Urothelium cell line (cell line): ENCODE results near the gene DNHD1.

Experiments used
- DNase-seq: peaks from one replicate; pipeline ENCODE4 v3.0.0; 2011; ENCODE audit warnings: low spot score, mixed read lengths
- FAIRE-seq: peaks from 2 replicates; lab custom pipeline; 2011; peaks lifted over from hg19 to GRCh38; lab: Jason Lieb, UNC

DNHD1 gene

DNA sequence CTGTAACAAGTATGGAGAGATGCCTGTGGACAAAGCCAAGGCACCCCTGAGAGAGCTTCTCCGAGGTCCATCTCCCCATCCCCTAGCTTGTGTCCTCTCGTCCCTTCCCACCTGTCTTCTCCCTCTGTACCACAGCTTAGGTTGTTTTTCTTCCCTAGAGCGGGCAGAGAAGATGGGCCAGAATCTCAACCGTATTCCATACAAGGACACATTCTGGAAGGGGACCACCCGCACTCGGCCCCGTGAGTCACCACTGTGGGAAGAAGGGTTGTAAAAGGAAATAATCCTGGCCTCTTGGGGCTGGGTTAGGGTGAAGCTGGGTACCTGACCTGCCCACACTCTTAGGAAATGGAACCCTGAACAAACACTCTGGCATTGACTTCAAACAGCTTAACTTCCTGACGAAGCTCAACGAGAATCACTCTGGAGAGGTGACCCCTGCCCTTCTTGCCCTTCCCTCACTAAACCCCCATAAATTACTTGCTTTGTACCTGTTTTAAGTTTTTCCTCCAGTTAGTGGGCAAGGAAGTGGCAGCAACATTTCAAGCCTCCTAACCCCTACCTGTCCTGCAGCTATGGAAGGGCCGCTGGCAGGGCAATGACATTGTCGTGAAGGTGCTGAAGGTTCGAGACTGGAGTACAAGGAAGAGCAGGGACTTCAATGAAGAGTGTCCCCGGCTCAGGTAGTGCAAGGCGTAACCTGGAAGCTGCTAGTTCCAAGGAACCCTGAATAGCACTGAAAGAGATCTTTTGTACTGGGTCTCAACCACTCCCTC is 111.8 kb downstream of the DNHD1 start:
- no peak for FAIRE-seq
- no peak for DNase-seq

DNA sequence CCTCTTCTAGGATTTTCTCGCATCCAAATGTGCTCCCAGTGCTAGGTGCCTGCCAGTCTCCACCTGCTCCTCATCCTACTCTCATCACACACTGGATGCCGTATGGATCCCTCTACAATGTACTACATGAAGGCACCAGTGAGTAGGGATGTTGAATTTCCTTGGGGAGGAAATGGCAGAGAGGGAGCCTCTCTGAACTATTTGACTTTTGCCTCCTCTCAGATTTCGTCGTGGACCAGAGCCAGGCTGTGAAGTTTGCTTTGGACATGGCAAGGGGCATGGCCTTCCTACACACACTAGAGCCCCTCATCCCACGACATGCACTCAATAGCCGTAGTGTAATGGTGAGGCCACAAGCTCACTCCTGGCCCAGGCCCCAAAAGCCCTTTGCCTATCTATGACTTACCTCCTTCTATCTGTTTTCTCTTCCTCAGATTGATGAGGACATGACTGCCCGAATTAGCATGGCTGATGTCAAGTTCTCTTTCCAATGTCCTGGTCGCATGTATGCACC is 112.5 kb downstream of the DNHD1 start:
- FAIRE-seq (no peak), DNase-seq (no peak)

DNA sequence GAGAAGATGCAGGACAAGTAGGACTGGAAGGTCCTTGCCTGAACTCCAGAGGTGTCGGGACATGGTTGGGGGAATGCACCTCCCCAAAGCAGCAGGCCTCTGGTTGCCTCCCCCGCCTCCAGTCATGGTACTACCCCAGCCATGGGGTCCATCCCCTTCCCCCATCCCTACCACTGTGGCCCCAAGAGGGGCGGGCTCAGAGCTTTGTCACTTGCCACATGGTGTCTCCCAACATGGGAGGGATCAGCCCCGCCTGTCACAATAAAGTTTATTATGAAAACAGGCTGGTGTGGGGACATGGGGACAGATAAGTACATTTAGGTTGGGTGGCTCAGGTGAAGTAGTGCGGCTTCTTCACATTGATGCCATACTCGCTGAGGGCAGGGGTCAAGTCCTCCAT is 113.5 kb downstream of the DNHD1 start:
- DNase-seq (no peak), FAIRE-seq (no peak)

DNA sequence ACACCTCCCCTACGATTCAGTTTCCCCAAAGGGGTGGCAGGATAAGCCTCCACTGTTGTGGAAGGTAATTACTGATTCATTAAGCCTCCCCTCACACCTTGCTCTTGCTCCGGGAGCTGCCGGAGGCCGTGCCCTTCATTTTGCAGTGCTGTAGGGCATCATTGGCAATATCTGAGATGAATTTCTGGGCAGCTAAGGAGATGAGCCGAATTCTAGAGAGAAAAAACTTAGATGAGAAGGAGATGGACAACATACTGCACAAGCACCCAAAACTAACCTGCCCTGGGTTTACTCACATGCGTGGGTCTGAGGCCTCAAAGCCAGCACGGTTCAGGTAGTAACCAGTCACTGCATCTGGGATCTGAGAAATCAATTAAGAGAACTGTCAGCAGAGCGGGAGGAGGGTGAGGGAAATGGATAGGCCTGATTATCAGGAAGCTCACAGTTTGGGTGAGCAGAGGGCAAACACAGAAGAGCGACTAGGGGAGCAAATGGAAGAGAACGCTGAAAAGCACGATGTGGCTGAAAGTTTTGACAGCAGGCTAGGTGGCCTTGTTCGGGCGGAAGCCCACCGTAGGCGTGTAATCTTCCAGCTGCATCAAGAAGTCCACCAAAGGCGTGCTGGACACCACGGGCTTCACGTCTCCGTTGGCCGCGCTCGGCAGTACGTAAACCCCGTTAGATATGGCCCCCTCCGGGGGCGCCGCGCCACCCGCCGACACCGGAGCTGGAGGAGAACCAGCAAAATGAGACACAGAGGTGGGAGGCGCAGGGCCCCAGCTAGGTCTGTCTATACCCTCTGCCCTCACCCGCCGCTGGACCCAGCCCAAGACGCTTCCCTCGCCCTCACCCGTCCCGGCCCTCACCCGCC is 114.2 kb downstream of the DNHD1 start:
- FAIRE-seq (no peak), DNase-seq (peak; percentile 15)

DNA sequence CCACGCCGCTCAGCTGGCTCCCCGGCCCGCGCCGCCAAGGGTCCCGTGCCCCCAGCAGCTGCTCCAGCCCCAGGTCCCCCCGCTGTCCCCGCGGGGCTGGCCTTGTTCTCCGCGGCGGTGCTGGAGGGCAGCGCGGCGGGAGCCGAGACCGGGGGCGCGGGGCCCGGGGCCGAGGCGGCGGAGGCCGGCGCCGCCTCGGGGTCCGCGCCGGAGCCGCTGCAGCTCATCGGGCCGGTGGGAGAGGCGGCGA is 114.8 kb downstream of the DNHD1 start:
- DNase-seq = no peak
- no peak for FAIRE-seq

DNA sequence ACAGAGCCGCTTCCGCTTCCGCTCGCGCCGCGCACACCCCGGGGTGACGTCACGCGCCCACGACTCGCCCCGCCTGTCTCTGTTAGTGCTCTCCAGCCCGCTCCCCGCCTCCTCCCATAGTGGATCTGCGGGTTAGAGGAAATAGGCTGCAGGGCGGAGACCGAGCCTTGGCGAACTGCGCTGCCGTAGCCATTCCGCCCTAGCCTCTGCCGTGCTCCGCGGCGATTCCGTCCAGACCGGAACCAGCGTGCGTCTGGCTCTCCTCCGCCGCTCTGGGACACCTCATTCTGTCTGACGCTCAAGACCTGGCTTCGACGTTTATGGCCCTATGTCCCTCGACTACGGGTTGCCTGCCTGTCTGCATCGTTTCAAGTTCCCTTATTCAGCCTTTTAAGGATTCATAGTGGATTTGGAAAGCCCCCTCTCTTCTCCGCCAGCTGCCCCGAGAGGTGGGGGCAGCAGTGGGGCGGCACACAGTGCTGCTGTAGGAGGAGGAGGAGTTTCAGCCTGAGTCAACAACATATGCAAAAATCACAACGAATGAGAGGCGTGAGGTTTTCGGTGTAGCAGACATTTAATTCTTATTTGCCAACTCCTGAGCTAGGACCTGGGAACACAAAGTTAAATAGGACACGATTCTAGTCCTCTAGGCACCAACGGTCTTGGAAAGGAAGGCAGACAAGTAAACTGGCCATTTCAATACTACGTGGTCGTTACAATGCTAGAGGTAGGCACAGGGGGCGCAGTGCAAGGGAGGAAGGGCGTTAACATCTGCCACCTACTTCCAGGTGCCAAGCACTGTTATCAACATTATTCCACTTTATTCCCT is 115.3 kb downstream of the DNHD1 start, which contains the start of gene TAF10:
Gene TAF10, minus strand, starts transcription at position 4 of the 829 bp plus-strand sequence. CDS start 27 bp downstream, outside the sequence.
- FAIRE-seq (peak; percentile 95), DNase-seq (peak; percentile 95)

DNA sequence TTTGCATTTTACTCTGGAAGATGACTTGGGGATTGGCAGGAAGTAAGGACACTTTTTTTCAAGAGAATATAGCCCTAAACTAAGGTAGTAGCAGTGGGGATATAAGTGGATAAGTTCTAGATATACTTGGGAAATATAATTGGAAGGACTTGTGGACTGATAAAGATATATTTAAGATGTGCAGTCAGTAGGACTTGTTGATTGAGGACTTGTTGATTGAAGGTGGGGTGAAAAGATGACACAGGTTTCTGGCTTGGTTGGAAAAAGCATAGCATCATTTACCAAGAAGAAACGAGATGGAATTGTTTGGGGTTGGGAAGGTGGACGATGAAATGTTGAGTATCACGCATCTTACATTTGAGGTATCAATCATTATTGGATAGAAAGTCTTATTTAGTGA is 116.4 kb downstream of the DNHD1 start:
- DNase-seq (no peak), FAIRE-seq (no peak)

DNA sequence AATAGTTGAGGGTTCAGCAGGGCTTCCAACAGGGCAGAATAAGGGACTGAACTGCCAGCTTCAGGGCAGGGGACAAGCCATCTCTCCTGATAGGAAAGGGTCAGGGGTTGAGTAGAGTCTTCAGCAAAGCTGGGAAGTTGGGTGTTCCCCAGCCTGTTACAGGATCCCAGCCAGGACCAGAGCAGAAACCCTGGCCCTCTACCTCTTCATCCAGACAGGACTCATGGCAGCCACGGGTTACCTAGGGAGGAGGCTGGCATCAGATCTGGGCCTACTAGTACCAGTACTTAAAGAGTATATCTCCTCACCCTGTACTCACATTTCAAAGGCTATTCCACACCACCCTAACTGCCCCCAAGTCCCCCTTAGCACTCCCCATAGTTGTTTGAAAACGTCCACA is 117.4 kb downstream of the DNHD1 start:
- no peak for FAIRE-seq
- DNase-seq = no peak

DNA sequence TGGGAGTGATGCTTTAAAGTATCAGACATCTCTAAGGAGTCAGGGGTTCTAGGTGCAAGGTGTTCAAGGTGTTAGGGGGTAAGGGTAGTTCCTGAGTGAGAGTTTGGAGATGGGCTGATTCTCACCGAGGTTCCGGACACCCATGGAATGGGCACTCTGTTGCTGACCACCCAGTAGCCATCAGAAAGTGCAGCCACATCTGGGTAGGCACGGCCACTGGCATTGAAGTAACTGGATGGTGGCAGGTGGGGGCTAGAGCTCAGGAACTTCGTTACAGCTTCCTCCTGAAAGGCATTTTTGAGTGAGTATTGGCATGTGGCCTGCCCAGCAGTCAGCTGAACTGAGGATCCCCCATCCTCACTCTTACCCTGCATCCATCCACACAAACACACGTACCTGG is 118.0 kb downstream of the DNHD1 start:
- no peak for DNase-seq
- no peak for FAIRE-seq

DNA sequence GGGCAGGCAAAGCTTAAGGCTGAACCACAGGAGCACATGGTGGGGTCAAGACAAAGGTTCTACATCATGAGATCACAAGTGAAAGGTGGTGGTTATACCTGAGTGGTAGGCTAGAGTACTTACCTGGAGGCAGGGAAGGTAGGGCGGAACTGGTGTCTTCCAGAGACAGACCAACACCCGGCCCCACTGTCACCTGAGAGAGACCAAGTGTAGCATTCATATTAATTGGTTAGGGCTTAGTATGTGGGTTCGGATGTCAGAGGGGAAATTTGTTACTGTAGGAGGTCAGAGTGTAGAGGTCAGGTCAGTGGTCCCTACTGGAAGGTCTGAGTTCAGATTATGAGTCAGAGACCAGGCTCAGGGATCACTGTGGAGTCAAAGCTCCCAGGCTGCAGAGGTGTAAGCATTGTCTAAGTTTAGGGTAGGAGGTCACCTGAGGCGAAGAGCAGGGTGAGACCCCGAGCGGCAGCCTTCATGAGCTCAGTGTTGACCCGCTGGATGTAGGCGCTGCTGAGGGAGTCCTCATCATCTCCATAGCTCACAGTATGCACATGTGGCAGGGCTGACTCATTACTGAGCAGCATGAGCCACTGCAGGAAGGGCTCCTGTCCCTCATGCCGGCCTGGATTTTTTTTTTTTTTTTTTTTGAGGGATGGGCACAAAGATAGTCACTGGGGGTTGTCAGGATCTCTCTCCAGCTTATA is 119.0 kb downstream of the DNHD1 start:
- FAIRE-seq (no peak), DNase-seq (no peak)

DNA sequence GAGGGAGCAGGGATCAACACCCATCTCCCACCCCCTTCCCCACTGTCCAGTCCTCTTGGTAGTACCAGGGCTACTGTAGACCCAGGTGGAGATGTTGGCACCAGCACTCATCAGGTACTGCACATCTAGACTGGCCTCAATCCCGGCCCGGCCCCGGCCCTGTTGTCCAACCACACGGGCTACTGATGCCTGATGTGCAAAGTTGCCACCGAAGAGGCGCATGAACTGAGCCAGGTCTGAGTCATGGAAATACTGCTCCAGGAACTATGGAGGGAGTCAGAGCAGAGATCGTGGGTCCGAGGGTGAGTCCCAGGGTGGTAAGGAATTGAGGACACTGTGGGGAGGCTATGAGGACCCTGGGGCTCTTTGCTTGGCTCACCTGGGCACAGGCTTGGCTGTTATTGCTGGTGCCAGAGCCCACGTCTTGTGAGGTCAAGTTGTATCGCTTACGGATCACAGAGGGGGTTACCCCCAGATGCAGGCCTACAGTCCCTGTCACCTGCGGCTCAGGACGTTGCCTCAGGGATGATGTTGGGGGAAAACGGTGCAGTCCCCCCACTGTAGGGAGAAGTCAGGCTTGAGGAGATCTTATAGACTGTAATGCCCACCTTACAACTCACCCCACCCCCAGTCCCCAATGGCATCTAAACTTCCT is 119.6 kb downstream of the DNHD1 start:
- FAIRE-seq (no peak), DNase-seq (no peak)

DNA sequence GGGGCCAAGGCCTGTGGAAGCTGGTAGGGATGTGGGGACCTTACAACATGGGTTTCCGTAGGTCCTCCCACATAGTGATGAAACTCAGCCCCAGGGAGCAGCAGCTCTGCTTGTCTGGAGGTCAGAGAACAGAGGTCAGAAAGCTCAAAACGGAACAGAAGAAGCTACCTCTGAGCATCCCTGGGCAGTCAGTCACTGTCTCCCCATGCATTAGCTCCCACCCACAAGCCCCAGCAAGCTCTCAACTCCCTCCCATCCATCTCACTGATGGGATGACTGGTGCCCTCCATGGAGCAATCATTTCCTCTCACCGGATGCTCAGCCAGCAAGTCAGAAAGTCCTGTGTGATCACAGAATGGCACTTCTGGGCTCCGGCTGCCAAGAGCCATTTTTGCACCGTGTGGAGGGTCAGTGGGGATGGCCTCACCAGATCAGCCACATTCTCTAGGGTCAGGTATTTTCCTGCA is 120.3 kb downstream of the DNHD1 start:
- DNase-seq = no peak

DNA sequence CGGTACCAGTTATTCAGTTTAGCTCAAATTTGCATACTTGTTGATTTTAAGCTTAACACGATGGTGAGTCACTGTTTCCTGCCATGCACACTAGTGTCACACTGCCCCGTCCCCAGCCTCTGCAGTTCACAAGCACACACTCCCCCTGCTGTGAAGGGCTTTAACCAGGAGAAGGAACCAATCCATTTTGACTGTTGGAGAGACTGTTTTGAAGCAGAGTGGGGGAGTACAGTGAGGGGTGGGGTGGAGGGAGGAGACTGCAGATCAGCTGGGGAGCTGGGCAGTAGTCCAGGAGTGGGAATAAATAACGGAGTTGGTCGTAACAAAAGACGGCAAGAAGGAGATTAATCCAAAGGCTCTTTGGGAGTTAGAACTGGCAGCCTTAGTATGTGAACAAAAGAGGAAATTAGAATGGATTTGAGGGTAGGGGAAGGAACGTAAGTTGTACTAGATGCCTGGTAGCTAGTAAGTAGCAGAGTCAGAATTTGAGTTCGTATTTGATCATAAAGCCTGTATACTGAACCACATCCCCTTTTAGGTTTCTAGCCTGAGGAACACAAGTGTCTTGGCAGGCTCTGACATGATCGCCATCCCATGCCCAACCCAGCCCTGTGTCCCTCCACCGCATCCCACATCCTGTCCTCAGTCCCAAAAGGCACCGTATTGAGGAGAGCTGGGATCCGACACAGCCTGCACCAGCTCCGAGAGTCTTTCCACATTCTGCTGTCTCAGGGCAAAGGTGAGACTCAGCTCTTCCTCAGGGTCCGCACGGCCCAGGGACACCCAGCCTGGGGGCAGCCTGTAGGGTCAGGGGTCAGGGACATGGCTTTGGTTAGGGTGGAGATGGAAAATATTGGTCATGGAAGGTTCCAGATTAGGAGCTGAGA is 121.3 kb downstream of the DNHD1 start:
- FAIRE-seq (peak; percentile 5), DNase-seq (peak; percentile 29)

More for the DNA sequence above, 120.3 kb downstream of the DNHD1 start:
- FAIRE-seq = no peak

DNA sequence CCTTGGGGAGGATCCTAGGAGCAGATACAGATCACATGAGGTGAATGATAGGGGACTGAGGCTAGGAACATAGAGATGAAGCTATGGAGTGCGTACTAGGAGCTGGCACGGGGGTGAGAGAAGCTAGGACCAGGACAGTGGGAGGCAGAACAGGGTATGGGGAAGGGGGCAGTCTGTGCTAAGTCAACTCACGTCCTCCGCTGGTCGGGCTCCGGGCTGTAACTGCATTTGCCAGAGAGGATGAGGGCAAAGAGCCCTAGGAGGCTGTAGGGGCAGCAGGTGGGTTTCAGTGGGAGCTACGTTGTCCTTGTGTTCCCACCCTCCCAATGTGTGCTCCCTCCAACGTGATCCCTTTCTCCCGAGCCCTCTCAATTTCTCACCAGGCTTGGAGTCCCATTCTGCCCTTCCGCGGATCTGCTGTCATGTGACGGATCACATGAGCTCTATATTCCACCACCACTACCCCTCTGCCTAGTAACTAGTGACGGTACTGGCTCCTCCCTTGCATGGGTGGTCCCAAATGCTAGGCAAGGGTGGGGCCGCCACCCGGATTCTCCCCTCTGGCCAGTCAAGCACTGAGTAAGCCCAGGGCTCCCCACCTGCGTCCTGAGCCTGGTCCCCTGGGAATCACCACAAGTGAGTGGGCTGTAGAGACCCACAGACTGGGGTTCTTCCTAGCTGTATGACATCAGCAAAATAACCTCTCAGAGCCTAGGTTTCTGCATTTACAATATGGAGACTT is 122.1 kb downstream of the DNHD1 start, which contains the start of gene TPP1:
Gene TPP1, minus strand, starts transcription at position 419 of the 742 bp plus-strand sequence. Its CDS starts 22 bp downstream, at position 397.
- DNase-seq = peak; percentile 97
- FAIRE-seq = peak; percentile 79

DNA sequence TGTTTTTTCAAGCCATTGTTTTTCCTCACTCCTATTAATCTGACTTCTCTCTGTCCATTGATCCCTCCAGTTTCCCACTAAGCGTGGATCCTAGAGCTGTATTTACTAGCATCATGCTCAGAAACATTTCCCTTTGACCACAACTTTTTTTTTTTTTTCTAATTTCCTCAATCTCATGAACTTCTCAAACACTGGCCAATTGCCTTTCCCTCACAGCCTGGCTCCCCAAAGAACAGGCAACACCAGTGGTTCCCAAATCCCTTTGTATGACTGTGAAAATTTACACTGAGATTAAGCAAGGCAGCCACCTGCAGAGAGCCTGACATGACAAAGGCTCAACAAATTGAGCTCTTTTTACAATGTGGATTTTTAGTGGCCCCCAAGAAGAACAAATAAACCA is 123.6 kb downstream of the DNHD1 start:
- no peak for FAIRE-seq
- no peak for DNase-seq
